ENCODE measurements around the gene RAN.
"Not testable (repeated sequence)": the region's sequence is repeated elsewhere in the genome, so short reads cannot be mapped to it uniquely, and the experiment has no call there.

RAN gene

GRCh38 chr12:130871286-130872178 lies at the start of gene RAN:
TSS of gene RAN (plus strand) at chr12:130872066. CDS start at chr12:130872594, 528 bp downstream.
- DNase-seq, result peak; percentile 97

GRCh38 chr12:130825771-130826150 lies 46.1 kb upstream of the RAN start:
- peak; percentile 11 for DNase-seq

- DNase-seq, result peak; percentile 82
Observed at GRCh38 chr12:130826151-130826801, 45.6 kb upstream of the RAN start.

GRCh38 chr12:130827432-130827831 lies 44.4 kb upstream of the RAN start:
- peak; percentile 32 for DNase-seq

- peak; percentile 47 for DNase-seq
Observed at GRCh38 chr12:130828895-130829294, 43.0 kb upstream of the RAN start.

- DNase-seq, result peak; percentile 54
Observed at GRCh38 chr12:130829391-130830245, 42.2 kb upstream of the RAN start.

GRCh38 chr12:130830246-130830551 lies 41.7 kb upstream of the RAN start:
- peak; percentile 49 for DNase-seq

GRCh38 chr12:130831246-130831645 lies 40.6 kb upstream of the RAN start:
- DNase-seq, result peak; percentile 30

GRCh38 chr12:130831876-130832405 lies 39.9 kb upstream of the RAN start:
- peak; percentile 43 for DNase-seq

- peak; percentile 58 for DNase-seq
Observed at GRCh38 chr12:130832561-130833209, 39.2 kb upstream of the RAN start.

GRCh38 chr12:130835011-130835410 lies 36.9 kb upstream of the RAN start:
- DNase-seq, result peak; percentile 40

- peak; percentile 34 for DNase-seq
Observed at GRCh38 chr12:130835436-130835835, 36.4 kb upstream of the RAN start.

GRCh38 chr12:130838284-130838950 lies 33.4 kb upstream of the RAN start:
- peak; percentile 79 for DNase-seq

GRCh38 chr12:130838951-130839769 lies 32.7 kb upstream of the RAN start, which contains the start of gene STX2:
TSS of gene STX2 (minus strand) at chr12:130839250. CDS start at chr12:130839099, 151 bp downstream.
- peak; percentile 95 for DNase-seq

GRCh38 chr12:130839770-130840404 lies 32.0 kb upstream of the RAN start:
- peak; percentile 45 for DNase-seq

GRCh38 chr12:130846369-130846768 lies 25.5 kb upstream of the RAN start:
- DNase-seq, result no peak

GRCh38 chr12:130847112-130847511 lies 24.8 kb upstream of the RAN start:
- no peak for DNase-seq

GRCh38 chr12:130848105-130848504 lies 23.8 kb upstream of the RAN start:
- DNase-seq, result not testable (repeated sequence)

GRCh38 chr12:130848785-130849305 lies 23.0 kb upstream of the RAN start:
- not testable (repeated sequence) for DNase-seq
